NCI-H2196 (cell line): Measurements from ENCODE around the gene CTSS.
A peak's percentile ranks its signal among the peaks of the same experiment; 100 is the strongest.
"Not testable (repeated sequence)": the region's sequence is repeated elsewhere in the genome, so short reads cannot be mapped to it uniquely, and the experiment has no call there.

Experiments used
- DNase-seq: peaks from one replicate; lab custom pipeline; 2025; ENCODE audit not compliant: unreplicated experiment; lab: John Stamatoyannopoulos, UW

The CTSS gene

GRCh38 chr1:150765296-150765976 lies at the start of gene CTSS:
CTSS (minus strand) TSS chr1:150765778; CDS start chr1:150764763, 1,015 bp downstream.
- DNase-seq, result no peak

GRCh38 chr1:150813028-150813707 lies 47.6 kb upstream of the CTSS start:
- peak; percentile 69 for DNase-seq

GRCh38 chr1:150810958-150811659 lies 45.5 kb upstream of the CTSS start:
- peak; percentile 9 for DNase-seq

GRCh38 chr1:150809651-150810050 lies 44.1 kb upstream of the CTSS start:
- DNase-seq, result no peak

GRCh38 chr1:150808846-150809245 lies 43.3 kb upstream of the CTSS start:
- no peak for DNase-seq

- no peak for DNase-seq
Observed at GRCh38 chr1:150808121-150808520, 42.5 kb upstream of the CTSS start, which contains the start of gene CTSK. CTSK (minus strand) TSS chr1:150808260; CDS start chr1:150806805, 1,455 bp downstream.

GRCh38 chr1:150807249-150808023 lies 41.9 kb upstream of the CTSS start:
- no peak for DNase-seq

GRCh38 chr1:150805899-150806298 lies 40.3 kb upstream of the CTSS start:
- no peak for DNase-seq

- no peak for DNase-seq
Observed at GRCh38 chr1:150804671-150805070, 39.1 kb upstream of the CTSS start.

- DNase-seq, result no peak
Observed at GRCh38 chr1:150799089-150799488, 33.5 kb upstream of the CTSS start.

- peak; percentile 10 for DNase-seq
Observed at GRCh38 chr1:150798525-150798924, 32.9 kb upstream of the CTSS start.

- DNase-seq, result no peak
Observed at GRCh38 chr1:150796374-150796773, 30.8 kb upstream of the CTSS start.

GRCh38 chr1:150793778-150794177 lies 28.2 kb upstream of the CTSS start:
- not testable (repeated sequence) for DNase-seq

GRCh38 chr1:150793221-150793620 lies 27.6 kb upstream of the CTSS start:
- DNase-seq, result no peak

- no peak for DNase-seq
Observed at GRCh38 chr1:150791585-150791984, 26.0 kb upstream of the CTSS start.

GRCh38 chr1:150789396-150789795 lies 23.8 kb upstream of the CTSS start:
- DNase-seq, result no peak

- no peak for DNase-seq
Observed at GRCh38 chr1:150788946-150789345, 23.4 kb upstream of the CTSS start.

- DNase-seq, result no peak
Observed at GRCh38 chr1:150787455-150787854, 21.9 kb upstream of the CTSS start.

- DNase-seq, result no peak
Observed at GRCh38 chr1:150780510-150780909, 14.9 kb upstream of the CTSS start.

GRCh38 chr1:150778409-150778808 lies 12.8 kb upstream of the CTSS start:
- DNase-seq, result no peak

- DNase-seq, result no peak
Observed at GRCh38 chr1:150777544-150777943, 12.0 kb upstream of the CTSS start.
